Spleen (tissue), 7 donors: Measurements from ENCODE around the gene KIF20A.

Source experiments
- POLR2A ChIP-seq, 3 donors: fragments of 450-650 bp; IDR thresholded peaks; one replicate each; pipeline ENCODE4 v1.5.1; 2017; ENCODE audit warnings: antibody characterized with exemption in 3 of 3, mild to moderate bottlenecking in 1 of 3
- TF ChIP-seq, protein P1 (sequence below), 11 experiments: fragments of 200-600 bp in 7 of 11; fragments of 450-650 bp in 4 of 11; sonication (generic) in 4 of 11; IDR thresholded peaks in 8 of 11; conservative IDR thresholded peaks in 3 of 11; 1 replicate in 7 of 11; 2 replicates in 4 of 11; pipeline versions ENCODE4 v1.4.0 to v1.8.0; 2016 to 2021; ENCODE audit warnings: antibody characterized with exemption in 11 of 11, inconsistent platforms in 4 of 11, mild to moderate bottlenecking in 1 of 11
- donor health status: DM: no; HTN: no; CAD: no; lungs with moderate emphysema.
- donor health status: DM: no; HTN: no; CAD: no.
- donor health status: DM: no; HTN: no; CAD: no.

- TF ChIP-seq, protein P1, sequence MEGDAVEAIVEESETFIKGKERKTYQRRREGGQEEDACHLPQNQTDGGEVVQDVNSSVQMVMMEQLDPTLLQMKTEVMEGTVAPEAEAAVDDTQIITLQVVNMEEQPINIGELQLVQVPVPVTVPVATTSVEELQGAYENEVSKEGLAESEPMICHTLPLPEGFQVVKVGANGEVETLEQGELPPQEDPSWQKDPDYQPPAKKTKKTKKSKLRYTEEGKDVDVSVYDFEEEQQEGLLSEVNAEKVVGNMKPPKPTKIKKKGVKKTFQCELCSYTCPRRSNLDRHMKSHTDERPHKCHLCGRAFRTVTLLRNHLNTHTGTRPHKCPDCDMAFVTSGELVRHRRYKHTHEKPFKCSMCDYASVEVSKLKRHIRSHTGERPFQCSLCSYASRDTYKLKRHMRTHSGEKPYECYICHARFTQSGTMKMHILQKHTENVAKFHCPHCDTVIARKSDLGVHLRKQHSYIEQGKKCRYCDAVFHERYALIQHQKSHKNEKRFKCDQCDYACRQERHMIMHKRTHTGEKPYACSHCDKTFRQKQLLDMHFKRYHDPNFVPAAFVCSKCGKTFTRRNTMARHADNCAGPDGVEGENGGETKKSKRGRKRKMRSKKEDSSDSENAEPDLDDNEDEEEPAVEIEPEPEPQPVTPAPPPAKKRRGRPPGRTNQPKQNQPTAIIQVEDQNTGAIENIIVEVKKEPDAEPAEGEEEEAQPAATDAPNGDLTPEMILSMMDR (IDR thresholded peaks at IDR 0.05 in 8 of 11, conservative IDR thresholded peaks at IDR 0.05 in 3 of 11): no peak
- TF ChIP-seq POLR2A (IDR thresholded peaks at IDR 0.05): no peak
These were observed 9.7 kb downstream of the KIF20A start for GRCh38 chr5:138188626-138189025.
